ENCODE measurements around the gene CDK8. TPM values are rescaled to one million over a fixed set of nuclear protein-coding genes. Genes with fewer than 3 reads are reported as not detected.

Gene CDK8
- total RNA-seq, 1 experiment from 2014 or later, result 14.5 TPM

DNA sequence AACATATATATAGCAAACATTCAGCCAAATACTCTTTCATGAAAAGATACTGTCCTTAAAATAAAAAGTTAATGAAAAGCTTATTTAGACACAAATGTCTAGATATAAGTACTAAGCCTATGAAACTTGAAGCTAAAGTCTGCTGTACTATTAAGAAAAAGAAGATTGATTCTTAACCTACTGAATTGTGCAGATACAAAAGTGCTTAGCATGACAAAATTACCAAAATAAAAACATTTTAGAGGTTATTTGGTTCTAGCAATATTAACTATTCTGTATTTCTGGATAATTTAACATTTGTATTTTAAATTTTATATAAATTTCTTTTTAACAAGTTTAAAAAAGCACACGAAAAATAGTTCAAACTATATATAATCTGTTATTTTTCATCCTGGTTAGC lies 40.6 kb upstream of the CDK8 start:
- peaks cover 52% of the 10 kb centered on the region for H3K36me3 ChIP-seq (ENCODE audit: low read depth, low read length)
- H3K9me3 ChIP-seq (ENCODE audit: low read length), result no peaks in the 10 kb centered on the region
- no peak overlapping the region for H3K4me3 ChIP-seq (ENCODE audit: low read length)
- H3K27me3 ChIP-seq (ENCODE audit: low read length), result no peaks in the 10 kb centered on the region
- no peaks in the 10 kb centered on the region for H3K4me1 ChIP-seq (ENCODE audit: insufficient read depth, low read length)
- H4K20me1 ChIP-seq (ENCODE audit: low read length), result no peaks in the 10 kb centered on the region
- intact Hi-C loops (cut with micrococcal nuclease), result no loop called here
- no peak for TF ChIP-seq EZH2phosphoT487 (IDR thresholded peaks at IDR 0.05; ENCODE audit: borderline replicate concordance, low read length)
- H3K4me2 ChIP-seq (ENCODE audit: low read length), result no peak overlapping the region
- no peaks in the 10 kb centered on the region for H3K9me2 ChIP-seq (replicated peaks; ENCODE audit: low read length)
- H3K9ac ChIP-seq (ENCODE audit: low read length), result no peak overlapping the region
- no TSS peak for BruUV-seq (replicated peaks)
- no peaks in the 10 kb centered on the region for H3F3A ChIP-seq (ENCODE audit: low read length, unreplicated experiment)
- no peaks in the 10 kb centered on the region for H3K79me2 ChIP-seq (ENCODE audit: low read length)
- ATAC-seq (no peak), DNase-seq (no peak)
- H3K27ac ChIP-seq (ENCODE audit: low read length), result no peak overlapping the region
- ChIA-PET CTCF (no interaction called here), POLR2A (ENCODE audit: unreplicated experiment) (interaction anchor here (0.6 kb wide), 1 partner anchor 20 kb away, joined by 17 read pairs; no protein-coding TSS in a partner anchor)
- no peak overlapping the region for H2AFZ ChIP-seq (ENCODE audit: low read length)

DNA sequence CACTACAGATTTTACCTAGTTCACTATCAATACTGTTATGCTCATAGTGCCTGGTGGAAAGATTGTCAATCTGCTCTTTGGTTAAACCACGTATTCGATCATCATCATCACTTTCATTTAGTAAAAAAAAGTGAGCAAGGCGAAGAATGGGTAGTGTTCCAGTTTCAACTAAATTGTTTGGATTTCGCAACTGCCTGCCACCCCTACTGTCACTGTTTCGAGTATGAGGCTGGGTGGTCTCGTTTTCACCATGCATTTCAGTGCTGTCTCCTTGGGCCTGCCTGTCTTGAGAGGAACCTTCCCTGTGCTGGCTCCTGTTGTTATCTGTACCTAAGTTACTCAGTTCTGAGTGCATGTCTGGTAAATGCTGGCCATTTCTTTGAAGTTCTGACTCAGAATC lies 39.9 kb upstream of the CDK8 start:
- no peaks in the 10 kb centered on the region for H3K79me2 ChIP-seq (ENCODE audit: low read length)
- no peak overlapping the region for H3K9ac ChIP-seq (ENCODE audit: low read length)
- CTCF ChIA-PET, result no interaction called here
- TF ChIP-seq EZH2phosphoT487 (IDR thresholded peaks at IDR 0.05; ENCODE audit: borderline replicate concordance, low read length) (no peak), EZH2 (IDR thresholded peaks at IDR 0.05; ENCODE audit: low read length, unreplicated experiment) (no peak)
- TF ChIP-seq, protein P1, sequence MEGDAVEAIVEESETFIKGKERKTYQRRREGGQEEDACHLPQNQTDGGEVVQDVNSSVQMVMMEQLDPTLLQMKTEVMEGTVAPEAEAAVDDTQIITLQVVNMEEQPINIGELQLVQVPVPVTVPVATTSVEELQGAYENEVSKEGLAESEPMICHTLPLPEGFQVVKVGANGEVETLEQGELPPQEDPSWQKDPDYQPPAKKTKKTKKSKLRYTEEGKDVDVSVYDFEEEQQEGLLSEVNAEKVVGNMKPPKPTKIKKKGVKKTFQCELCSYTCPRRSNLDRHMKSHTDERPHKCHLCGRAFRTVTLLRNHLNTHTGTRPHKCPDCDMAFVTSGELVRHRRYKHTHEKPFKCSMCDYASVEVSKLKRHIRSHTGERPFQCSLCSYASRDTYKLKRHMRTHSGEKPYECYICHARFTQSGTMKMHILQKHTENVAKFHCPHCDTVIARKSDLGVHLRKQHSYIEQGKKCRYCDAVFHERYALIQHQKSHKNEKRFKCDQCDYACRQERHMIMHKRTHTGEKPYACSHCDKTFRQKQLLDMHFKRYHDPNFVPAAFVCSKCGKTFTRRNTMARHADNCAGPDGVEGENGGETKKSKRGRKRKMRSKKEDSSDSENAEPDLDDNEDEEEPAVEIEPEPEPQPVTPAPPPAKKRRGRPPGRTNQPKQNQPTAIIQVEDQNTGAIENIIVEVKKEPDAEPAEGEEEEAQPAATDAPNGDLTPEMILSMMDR (conservative IDR thresholded peaks at IDR 0.05; ENCODE audit: low read depth, low read length), result no peak
- POLR2A ChIA-PET (ENCODE audit: unreplicated experiment), result no interaction called here
- no TSS peak for BruUV-seq (replicated peaks)
- H3F3A ChIP-seq (ENCODE audit: low read length, unreplicated experiment), result no peaks in the 10 kb centered on the region
- H3K4me2 ChIP-seq (ENCODE audit: low read length), result no peak overlapping the region
- peaks cover 52% of the 10 kb centered on the region for H3K36me3 ChIP-seq (ENCODE audit: low read depth, low read length)
- no peak overlapping the region for H2AFZ ChIP-seq (ENCODE audit: low read length)
- no peak overlapping the region for H3K27ac ChIP-seq (ENCODE audit: low read length)
- ATAC-seq (no peak), DNase-seq (no peak)
- H3K9me2 ChIP-seq (replicated peaks; ENCODE audit: low read length), result no peaks in the 10 kb centered on the region
- H3K4me3 ChIP-seq (ENCODE audit: low read length), result no peak overlapping the region
- H3K27me3 ChIP-seq (ENCODE audit: low read length), result no peaks in the 10 kb centered on the region
- intact Hi-C loops (cut with micrococcal nuclease), result no loop called here
- H3K4me1 ChIP-seq (ENCODE audit: insufficient read depth, low read length), result no peaks in the 10 kb centered on the region
- no peaks in the 10 kb centered on the region for H4K20me1 ChIP-seq (ENCODE audit: low read length)
- no peaks in the 10 kb centered on the region for H3K9me3 ChIP-seq (ENCODE audit: low read length)

DNA sequence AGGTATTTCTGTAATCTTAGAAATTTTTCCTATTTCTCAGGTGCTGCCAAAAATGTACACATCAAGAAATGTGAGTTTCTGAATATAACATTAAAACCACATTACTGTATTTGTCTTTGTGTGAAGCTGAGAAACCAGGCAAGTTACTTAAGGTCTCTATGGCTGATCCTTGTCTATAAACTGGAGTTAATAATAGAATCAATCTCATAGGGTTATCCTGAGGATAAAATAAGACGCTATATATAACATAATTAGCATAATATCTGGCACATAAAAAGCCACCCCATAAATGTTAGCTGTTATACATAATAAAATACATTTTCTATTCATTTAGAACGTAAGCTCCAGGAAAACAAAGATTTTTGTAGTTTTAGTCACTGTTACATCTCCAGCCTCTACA lies 37.9 kb upstream of the CDK8 start:
- ChIA-PET CTCF (no interaction called here), POLR2A (ENCODE audit: unreplicated experiment) (no interaction called here)
- TF ChIP-seq, protein P1 (conservative IDR thresholded peaks at IDR 0.05; ENCODE audit: low read depth, low read length), result no peak
- no peak for TF ChIP-seq EZH2 (IDR thresholded peaks at IDR 0.05; ENCODE audit: low read length, unreplicated experiment)
- TF ChIP-seq EZH2phosphoT487 (IDR thresholded peaks at IDR 0.05; ENCODE audit: borderline replicate concordance, low read length), result no peak
- no peak overlapping the region for H2AFZ ChIP-seq (ENCODE audit: low read length)
- H3K27me3 ChIP-seq (ENCODE audit: low read length), result no peaks in the 10 kb centered on the region
- peaks cover 18% of the 10 kb centered on the region for H3K79me2 ChIP-seq (ENCODE audit: low read length)
- peaks cover 4% of the 10 kb centered on the region; the same call in 1 of the 2 replicates for H4K20me1 ChIP-seq (ENCODE audit: low read length)
- no peak for DNase-seq
- H3K9me2 ChIP-seq (replicated peaks; ENCODE audit: low read length), result no peaks in the 10 kb centered on the region
- no peak overlapping the region for H3K9ac ChIP-seq (ENCODE audit: low read length)
- no peak overlapping the region for H3K27ac ChIP-seq (ENCODE audit: low read length)
- H3K4me3 ChIP-seq (ENCODE audit: low read length), result no peak overlapping the region
- H3K4me2 ChIP-seq (ENCODE audit: low read length), result no peak overlapping the region
- no peak for ATAC-seq
- H3K36me3 ChIP-seq (ENCODE audit: low read depth, low read length), result peaks cover 59% of the 10 kb centered on the region
- no peaks in the 10 kb centered on the region for H3F3A ChIP-seq (ENCODE audit: low read length, unreplicated experiment)
- peaks cover 16% of the 10 kb centered on the region for H3K4me1 ChIP-seq (ENCODE audit: insufficient read depth, low read length)
- no TSS peak for BruUV-seq (replicated peaks)
- intact Hi-C loops (cut with micrococcal nuclease), result no loop called here
- H3K9me3 ChIP-seq (ENCODE audit: low read length), result no peaks in the 10 kb centered on the region

Measured in PC-3 (cell line).